Loucy (cell line): ENCODE results near the gene PSMB8.

Experiments used
- H2AFZ ChIP-seq: fragments of 200-600 bp; sonication (generic); 2 replicates; pipeline ENCODE4 v1.6.0; 2016; ENCODE audit warnings: antibody characterized with exemption, mild to moderate bottlenecking, low read length, moderate library complexity
- H3F3A ChIP-seq: fragments of 200-600 bp; 2 replicates; pipeline ENCODE4 v1.6.0; 2016; ENCODE audit warnings: antibody characterized with exemption, low read depth, mild to moderate bottlenecking
- H3K27me3 ChIP-seq: fragments of 200-600 bp; sonication (generic); 2 replicates; pipeline ENCODE4 v1.6.1; 2014; ENCODE audit warnings: low read length, mild to moderate bottlenecking; ENCODE audit not compliant: insufficient read depth, poor library complexity, severe bottlenecking
- H3K36me3 ChIP-seq: fragments of 200-600 bp; sonication (generic); 2 replicates; pipeline ENCODE4 v1.6.1; 2016; ENCODE audit warnings: low read length; ENCODE audit not compliant: insufficient read depth
- H3K4me1 ChIP-seq: fragments of 200-600 bp; sonication (generic); 2 replicates; pipeline ENCODE4 v1.5.1; 2014; ENCODE audit warnings: low read length, mild to moderate bottlenecking; ENCODE audit not compliant: insufficient read depth, poor library complexity, severe bottlenecking
- H3K4me2 ChIP-seq: fragments of 200-600 bp; sonication (generic); 2 replicates; pipeline ENCODE4 v1.6.0; 2014; ENCODE audit warnings: antibody characterized with exemption, low read length, low read depth, mild to moderate bottlenecking; ENCODE audit not compliant: poor library complexity, severe bottlenecking
- H3K4me3 ChIP-seq: fragments of 200-600 bp; sonication (generic); 2 replicates; pipeline ENCODE4 v1.5.1; 2014; ENCODE audit warnings: low read length, mild to moderate bottlenecking, mixed read lengths; ENCODE audit not compliant: poor library complexity, severe bottlenecking
- H3K79me2 ChIP-seq: fragments of 200-600 bp; sonication (generic); 2 replicates; pipeline ENCODE4 v1.6.1; 2014; ENCODE audit warnings: low read length; ENCODE audit not compliant: insufficient read depth
- H3K9ac ChIP-seq: fragments of 200-600 bp; sonication (generic); 2 replicates; pipeline ENCODE4 v1.6.0; 2014; ENCODE audit warnings: mild to moderate bottlenecking, low read depth, low read length, moderate library complexity; ENCODE audit not compliant: poor library complexity, severe bottlenecking
- H3K9me2 ChIP-seq: fragments of 200-600 bp; sonication (generic); replicated peaks from 2 replicates; pipeline ENCODE4 v1.6.1; 2016; ENCODE audit warnings: low read depth, low read length, mixed read lengths
- H3K9me3 ChIP-seq: fragments of 200-600 bp; sonication (generic); 2 replicates; pipeline ENCODE4 v1.6.1; 2014; ENCODE audit warnings: mild to moderate bottlenecking, antibody characterized with exemption, low read length, low read depth; ENCODE audit not compliant: insufficient read depth
- H4K20me1 ChIP-seq: fragments of 200-600 bp; sonication (generic); 2 replicates; pipeline ENCODE4 v1.6.0; 2014; ENCODE audit warnings: antibody characterized with exemption, low read length, mild to moderate bottlenecking; ENCODE audit not compliant: insufficient read depth, poor library complexity, severe bottlenecking
- CTCF ChIP-seq: fragments of 200-600 bp; sonication (generic); conservative IDR thresholded peaks from 2 replicates; pipeline ENCODE4 v1.5.1; 2014; ENCODE audit warnings: mild to moderate bottlenecking, antibody characterized with exemption, low read length
- EZH2phosphoT487 ChIP-seq: fragments of 200-600 bp; IDR thresholded peaks from 2 replicates; pipeline ENCODE4 v1.6.1; 2018; ENCODE audit warnings: antibody characterized with exemption, mild to moderate bottlenecking, moderate library complexity, borderline replicate concordance

The PSMB8 gene

GRCh38 chr6:32843331-32843978 lies 392 bp downstream of the PSMB8 start:
- H3K27me3 ChIP-seq: peaks cover 11% of the 10 kb centered on the region
- H3K9ac ChIP-seq: peak overlapping the region; percentile 100
- no peak overlapping the region for H2AFZ ChIP-seq
- peaks cover 74% of the 10 kb centered on the region for H3K4me1 ChIP-seq
- no peak for TF ChIP-seq CTCF
- no peaks in the 10 kb centered on the region for H3K9me2 ChIP-seq
- H4K20me1 ChIP-seq: peaks cover 24% of the 10 kb centered on the region
- H3K9me3 ChIP-seq: no peaks in the 10 kb centered on the region
- peaks cover 79% of the 10 kb centered on the region for H3K79me2 ChIP-seq
- peaks cover 24% of the 10 kb centered on the region for H3F3A ChIP-seq
- H3K4me3 ChIP-seq: peak overlapping the region; percentile 97
- peak overlapping the region; percentile 99 for H3K4me2 ChIP-seq
- H3K36me3 ChIP-seq: peaks cover 36% of the 10 kb centered on the region

- H3K27me3 ChIP-seq: peaks cover 11% of the 10 kb centered on the region
- peaks cover 76% of the 10 kb centered on the region for H3K79me2 ChIP-seq
- H3K4me1 ChIP-seq: peaks cover 69% of the 10 kb centered on the region
- H3K4me2 ChIP-seq: peak overlapping the region; percentile 99
- H3K4me3 ChIP-seq: peak overlapping the region; percentile 97
- no peak overlapping the region for H2AFZ ChIP-seq
- H3K9ac ChIP-seq: peak overlapping the region; percentile 100
- peaks cover 24% of the 10 kb centered on the region for H4K20me1 ChIP-seq
- no peaks in the 10 kb centered on the region for H3K9me2 ChIP-seq
- peaks cover 24% of the 10 kb centered on the region for H3F3A ChIP-seq
- TF ChIP-seq CTCF: no peak
- TF ChIP-seq EZH2phosphoT487: no peak
- peaks cover 29% of the 10 kb centered on the region for H3K36me3 ChIP-seq
- no peaks in the 10 kb centered on the region for H3K9me3 ChIP-seq
Observed at GRCh38 chr6:32842690-32843089, 1.2 kb downstream of the PSMB8 start.

GRCh38 chr6:32842021-32842650 lies 1.7 kb downstream of the PSMB8 start:
- peak overlapping the region; percentile 99 for H3K4me2 ChIP-seq
- H3K4me1 ChIP-seq: peaks cover 69% of the 10 kb centered on the region
- no peaks in the 10 kb centered on the region for H3K9me2 ChIP-seq
- H3K36me3 ChIP-seq: peaks cover 24% of the 10 kb centered on the region
- no peaks in the 10 kb centered on the region for H3K9me3 ChIP-seq
- no peak overlapping the region for H2AFZ ChIP-seq
- H3F3A ChIP-seq: peaks cover 24% of the 10 kb centered on the region
- TF ChIP-seq CTCF: no peak
- TF ChIP-seq EZH2phosphoT487: no peak
- peaks cover 11% of the 10 kb centered on the region for H3K27me3 ChIP-seq
- peaks cover 76% of the 10 kb centered on the region for H3K79me2 ChIP-seq
- H4K20me1 ChIP-seq: peaks cover 20% of the 10 kb centered on the region
- H3K9ac ChIP-seq: peak overlapping the region; percentile 100
- peak overlapping the region; percentile 97 for H3K4me3 ChIP-seq
